Testis (tissue), 3 donors: ENCODE results near the gene TSPAN8. TPM values are rescaled to one million over a fixed set of nuclear protein-coding genes. Genes with fewer than 3 reads are reported as not detected.

Experiments used
- DNase-seq: peaks from one replicate; pipeline ENCODE4 v3.0.0-alpha.2; 2019
- H3K27ac ChIP-seq, 2 donors: fragments of 200-600 bp; sonication (generic); one replicate each; pipeline ENCODE4 v1.5.1; 2019
- H3K27me3 ChIP-seq: fragments of 200-600 bp; sonication (generic); one replicate; pipeline ENCODE4 v1.5.1; 2019
- H3K36me3 ChIP-seq: fragments of 200-600 bp; sonication (generic); one replicate; pipeline ENCODE4 v1.5.1; 2017; ENCODE audit warnings: low read depth; ENCODE audit errors: missing control alignments
- H3K4me1 ChIP-seq: fragments of 200-600 bp; sonication (generic); one replicate; pipeline ENCODE4 v1.5.1; 2019
- H3K4me3 ChIP-seq, 2 donors: fragments of 200-600 bp; sonication (generic); one replicate each; pipeline ENCODE4 v1.5.1; 2017 to 2019
- H3K9me3 ChIP-seq: fragments of 200-600 bp; sonication (generic); one replicate; pipeline ENCODE4 v1.5.1; 2017
- CTCF ChIP-seq, 3 experiments: fragments of 450-650 bp in 2 of 3; fragments of 200-600 bp in 1 of 3; sonication (generic) in 1 of 3; IDR thresholded peaks; one replicate each; pipeline ENCODE4 v1.5.1; 2016 to 2019; ENCODE audit warnings: antibody characterized with exemption in 3 of 3, mild to moderate bottlenecking in 2 of 3, moderate library complexity in 1 of 3
- POLR2A ChIP-seq: fragments of 450-650 bp; IDR thresholded peaks from one replicate; pipeline ENCODE4 v1.6.1; 2017; ENCODE audit warnings: antibody characterized with exemption, mild to moderate bottlenecking, moderate library complexity
- WGBS, 2 donors: methylation state at CpG; one replicate each; pipeline ENCODE4 v1.1.5; 2018; 5-methylcytosine and 5-hydroxymethylcytosine counted together
- intact Hi-C: fragments of 100-400 bp; cut with DNase I; formaldehyde crosslinking; loops from one replicate; pipeline ENCODE4 v1.15.1; 2023; ENCODE audit warnings: low total_unique reads
- polyA plus RNA-seq: library from polyadenylated mRNA; stranded (reverse); fragments of 350-450 nt; fragmentation: Illumina TruSeq; extraction: RNeasy Lipid Tissue Mini Kit (QIAGEN cat#74804); gene quantifications from one replicate; pipeline ENCODE4 v1.2.3, GENCODE V29; 2014; ENCODE audit warnings: low read depth, low replicate concordance; ENCODE audit not compliant: insufficient read depth
- total RNA-seq, 2 donors: library from RNA; depleted of rRNA; stranded (reverse); fragments of >200 nt; gene quantifications; one replicate each; pipeline ENCODE4 v1.2.3, GENCODE V29; 2016

TSPAN8 gene
- total and polyA plus RNA-seq, 3 donors from 2014 or later = 1.3 to 6.2 (median 4.7) TPM

- intact Hi-C loops = no loop called here
- no peak for DNase-seq
- TF ChIP-seq CTCF (IDR thresholded peaks at IDR 0.05) (no peak), POLR2A (no peak)
- H3K36me3 ChIP-seq = no peaks in the 10 kb centered on the region
- no peak overlapping the region for H3K27ac ChIP-seq
- WGBS, 2 donors = 70 to 74% methylated on average over 5 of the region's 5 CpGs
- no peaks in the 10 kb centered on the region for H3K27me3 ChIP-seq
- H3K4me1 ChIP-seq = no peaks in the 10 kb centered on the region
- H3K9me3 ChIP-seq = no peaks in the 10 kb centered on the region
- no peak overlapping the region for H3K4me3 ChIP-seq
Measured at GRCh38 chr12:71195338-71195896, 37.6 kb upstream of the TSPAN8 start.

GRCh38 chr12:71194657-71195056 is 36.9 kb upstream of the TSPAN8 start:
- 57 to 70% methylated on average over 2 of the region's 2 CpGs for WGBS, 2 donors
- intact Hi-C loops = no loop called here

GRCh38 chr12:71193041-71193440 is 35.2 kb upstream of the TSPAN8 start:
- no peak for DNase-seq
- 59 to 67% methylated on average over 1 of the region's 1 CpG for WGBS, 2 donors
- Histone ChIP-seq H3K4me3 (no peak overlapping the region), H3K9me3 (no peaks in the 10 kb centered on the region), H3K4me1 (no peaks in the 10 kb centered on the region), H3K36me3 (no peaks in the 10 kb centered on the region), H3K27ac (no peak overlapping the region), H3K27me3 (no peaks in the 10 kb centered on the region)
- TF ChIP-seq POLR2A (no peak), CTCF (IDR thresholded peaks at IDR 0.05) (no peak)
- intact Hi-C loops = no loop called here

More at GRCh38 chr12:71194657-71195056, 36.9 kb upstream of the TSPAN8 start:
- H3K27ac ChIP-seq = no peak overlapping the region
- no peak for DNase-seq
- no peaks in the 10 kb centered on the region for H3K27me3 ChIP-seq
- no peak overlapping the region for H3K4me3 ChIP-seq
- H3K36me3 ChIP-seq = no peaks in the 10 kb centered on the region
- no peaks in the 10 kb centered on the region for H3K4me1 ChIP-seq
- TF ChIP-seq CTCF (IDR thresholded peaks at IDR 0.05) (no peak), POLR2A (no peak)
- H3K9me3 ChIP-seq = no peaks in the 10 kb centered on the region

GRCh38 chr12:71191509-71192196 is 33.9 kb upstream of the TSPAN8 start:
- no peaks in the 10 kb centered on the region for H3K9me3 ChIP-seq
- H3K4me1 ChIP-seq = no peaks in the 10 kb centered on the region
- no peak overlapping the region for H3K27ac ChIP-seq
- H3K27me3 ChIP-seq = no peaks in the 10 kb centered on the region
- WGBS, 2 donors = 39 to 49% methylated on average over 5 of the region's 5 CpGs
- intact Hi-C loops = no loop called here
- no peak overlapping the region for H3K4me3 ChIP-seq
- H3K36me3 ChIP-seq = no peaks in the 10 kb centered on the region
- DNase-seq = no peak
- TF ChIP-seq POLR2A (no peak), CTCF (IDR thresholded peaks at IDR 0.05) (no peak)

- Histone ChIP-seq H3K9me3 (no peaks in the 10 kb centered on the region), H3K27me3 (no peaks in the 10 kb centered on the region), H3K36me3 (no peaks in the 10 kb centered on the region), H3K27ac (no peak overlapping the region), H3K4me3 (no peak overlapping the region), H3K4me1 (no peaks in the 10 kb centered on the region)
- intact Hi-C loops = no loop called here
- no peak for DNase-seq
- TF ChIP-seq CTCF (IDR thresholded peaks at IDR 0.05) = no peak
- no peak for TF ChIP-seq POLR2A
- WGBS, 2 donors = 80 to 83% methylated on average over 4 of the region's 4 CpGs
Measured at GRCh38 chr12:71190822-71191221, 33.0 kb upstream of the TSPAN8 start.
